Bronchial epithelial cell (primary cell): ENCODE data around the gene DENND5B. TPM values are rescaled to one million over a fixed set of nuclear protein-coding genes. Genes with fewer than 3 reads are reported as not detected.
"Not testable (repeated sequence)": the region's sequence is repeated elsewhere in the genome, so short reads cannot be mapped to it uniquely, and the experiment has no call there.

ENCODE experiments used
- DNase-seq: peaks from one replicate; pipeline ENCODE4 v3.0.0-alpha.2; 2010; ENCODE audit warnings: low read depth
- FAIRE-seq: peaks from 2 replicates; lab custom pipeline; 2011; peaks lifted over from hg19 to GRCh38; lab: Jason Lieb, UNC
- H3K27me3 ChIP-seq: 2 replicates; pipeline ENCODE4 v1.5.1; 2011; ENCODE audit warnings: low read length; ENCODE audit not compliant: control insufficient read depth, insufficient read depth
- H3K36me3 ChIP-seq: 2 replicates; pipeline ENCODE4 v1.5.1; 2011; ENCODE audit warnings: low read length; ENCODE audit not compliant: control insufficient read depth, insufficient read depth
- H3K4me3 ChIP-seq: 2 replicates; pipeline ENCODE4 v1.5.1; 2011; ENCODE audit warnings: mild to moderate bottlenecking, low read depth, low read length, control low read depth
- CTCF ChIP-seq: IDR thresholded peaks from 2 replicates; pipeline ENCODE4 v1.5.1; 2011; ENCODE audit warnings: mild to moderate bottlenecking, moderate library complexity, low read length, control low read depth, inconsistent platforms; ENCODE audit not compliant: insufficient read depth, severe bottlenecking
- total RNA-seq: library from RNA; depleted of rRNA; stranded (reverse); fragments of >200 nt; gene quantifications from 2 replicates; pipeline ENCODE4 v1.2.1, GENCODE V29; 2014

The DENND5B gene
- total RNA-seq, 1 donor from 2014 or later = 4.7 TPM

- no peak overlapping the region for H3K4me3 ChIP-seq
- no peak for TF ChIP-seq CTCF
- H3K27me3 ChIP-seq = no peaks in the 10 kb centered on the region
- DNase-seq = no peak
- H3K36me3 ChIP-seq = no peaks in the 10 kb centered on the region
- FAIRE-seq = no peak
These were observed 17.9 kb downstream of the DENND5B start for GRCh38 chr12:31572900-31573600.

GRCh38 chr12:31570880-31571279 lies 20.1 kb downstream of the DENND5B start:
- no peaks in the 10 kb centered on the region for H3K36me3 ChIP-seq
- TF ChIP-seq CTCF = no peak
- H3K27me3 ChIP-seq = no peaks in the 10 kb centered on the region
- FAIRE-seq (no peak), DNase-seq (no peak)
- H3K4me3 ChIP-seq = no peak overlapping the region

GRCh38 chr12:31569517-31569916 lies 21.4 kb downstream of the DENND5B start:
- not testable (repeated sequence) for DNase-seq, H3K27me3 ChIP-seq, H3K4me3 ChIP-seq, H3K36me3 ChIP-seq, FAIRE-seq

GRCh38 chr12:31568498-31568897 lies 22.4 kb downstream of the DENND5B start:
- H3K27me3 ChIP-seq = no peaks in the 10 kb centered on the region
- H3K4me3 ChIP-seq = no peak overlapping the region
- DNase-seq (no peak), FAIRE-seq (no peak)
- H3K36me3 ChIP-seq = no peaks in the 10 kb centered on the region
- no peak for TF ChIP-seq CTCF

- no peak for TF ChIP-seq CTCF
- no peaks in the 10 kb centered on the region for H3K27me3 ChIP-seq
- DNase-seq = no peak
- no peak for FAIRE-seq
- no peaks in the 10 kb centered on the region for H3K36me3 ChIP-seq
- no peak overlapping the region for H3K4me3 ChIP-seq
These were observed 23.9 kb downstream of the DENND5B start for GRCh38 chr12:31567029-31567428.

- no peak for DNase-seq
- no peaks in the 10 kb centered on the region for H3K36me3 ChIP-seq
- TF ChIP-seq CTCF = no peak
- no peaks in the 10 kb centered on the region for H3K27me3 ChIP-seq
- no peak for FAIRE-seq
- H3K4me3 ChIP-seq = no peak overlapping the region
These were observed 24.4 kb downstream of the DENND5B start for GRCh38 chr12:31566547-31566946.
